GM21515 (cell line): ENCODE data around the gene MAP3K1.
"Not testable (repeated sequence)": the region's sequence is repeated elsewhere in the genome, so short reads cannot be mapped to it uniquely, and the experiment has no call there.

Experiments
- ATAC-seq: cut with Tn5 transposase; IDR thresholded peaks from one replicate; pipeline ENCODE4 v1.9.1; 2021; ENCODE audit not compliant: unreplicated experiment

Gene MAP3K1

DNA sequence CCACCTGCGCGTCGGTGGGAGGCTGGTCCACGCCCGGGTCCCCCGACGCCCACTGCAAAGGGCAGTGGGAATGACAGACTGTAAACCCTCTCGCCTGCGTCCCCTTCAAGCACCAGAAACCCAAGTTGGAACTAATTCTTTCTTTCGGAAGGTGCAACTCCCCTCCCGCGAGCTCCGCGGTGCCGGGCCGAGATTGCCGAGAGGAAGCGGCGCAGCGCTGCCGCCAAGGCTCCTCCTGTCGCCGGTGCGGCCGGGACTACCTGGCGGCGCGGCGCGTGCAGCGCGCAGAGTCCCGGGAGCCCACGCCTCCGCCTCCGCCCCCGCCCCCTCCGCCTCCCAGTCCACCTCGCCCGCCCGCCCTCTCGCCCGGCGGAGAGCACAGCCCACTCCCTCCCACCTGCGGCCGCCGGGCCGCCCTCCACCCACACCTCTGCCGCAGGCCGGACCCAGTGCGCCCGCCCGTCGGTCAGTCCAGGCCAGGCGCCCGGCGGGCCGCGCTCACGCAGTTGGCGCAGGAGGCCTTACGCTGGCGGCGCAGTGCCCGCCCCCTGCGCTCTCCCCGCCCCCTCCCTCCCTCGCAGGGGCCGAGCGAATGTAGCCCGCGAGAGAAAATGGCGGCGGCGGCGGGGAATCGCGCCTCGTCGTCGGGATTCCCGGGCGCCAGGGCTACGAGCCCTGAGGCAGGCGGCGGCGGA is at the start of gene MAP3K1:
TSS of gene MAP3K1 (plus strand) at position 587 of the 695 bp plus-strand sequence. CDS start at position 612, 25 bp downstream.
- peak; percentile 59 for ATAC-seq

DNA sequence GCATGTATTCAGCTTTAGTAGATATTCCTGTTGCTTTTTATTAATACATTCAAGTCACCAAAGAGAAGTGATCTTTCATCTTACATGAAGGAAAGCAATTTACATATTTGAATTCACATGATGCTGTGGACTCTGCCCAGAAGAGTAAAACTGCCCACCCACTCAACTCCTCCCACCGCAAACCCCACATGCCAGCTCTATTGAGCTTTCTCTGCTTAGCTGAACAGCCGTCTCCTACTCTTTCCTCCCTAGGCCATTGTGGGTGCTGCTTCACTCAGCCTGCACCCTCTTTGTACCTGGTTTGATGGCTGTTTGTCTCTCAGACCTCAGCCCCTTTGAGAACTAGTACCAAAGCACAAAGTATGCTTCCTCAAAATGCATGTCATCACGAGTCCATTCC is 48.4 kb upstream of the MAP3K1 start:
- no peak for ATAC-seq

DNA sequence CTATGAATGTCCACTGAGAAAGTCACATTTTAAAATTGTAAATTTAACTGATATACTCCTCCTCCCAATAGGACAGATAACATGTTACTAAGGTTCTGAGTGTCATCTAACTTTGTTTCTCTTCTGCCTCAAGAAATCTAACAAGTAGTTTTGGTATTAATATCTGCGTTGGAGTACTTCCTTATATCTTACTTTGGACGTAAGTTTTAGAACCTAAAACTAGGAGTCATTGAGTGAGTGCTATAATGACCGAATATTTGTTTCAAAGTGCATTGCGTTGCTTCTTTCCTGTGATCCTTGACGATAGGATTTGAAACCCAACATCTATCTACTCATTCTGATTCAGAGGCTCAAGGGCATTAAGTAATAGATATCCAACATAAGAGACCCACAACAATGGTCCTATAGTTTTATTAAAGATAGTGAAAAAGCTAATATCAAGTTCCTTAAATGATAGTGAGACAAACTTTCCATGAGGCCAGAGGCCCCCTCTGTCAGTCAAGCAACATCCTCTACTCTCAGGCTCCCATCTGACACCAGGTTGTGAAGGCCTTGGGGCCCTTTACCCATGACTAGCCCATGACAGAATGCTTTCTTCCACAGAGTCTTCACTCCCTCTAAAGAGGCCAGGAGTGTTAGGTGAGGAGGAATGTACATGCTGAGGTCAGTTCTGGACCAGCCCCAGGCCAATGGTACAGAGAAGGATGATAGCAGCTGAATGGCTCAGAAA is 45.3 kb upstream of the MAP3K1 start:
- ATAC-seq: no peak

DNA sequence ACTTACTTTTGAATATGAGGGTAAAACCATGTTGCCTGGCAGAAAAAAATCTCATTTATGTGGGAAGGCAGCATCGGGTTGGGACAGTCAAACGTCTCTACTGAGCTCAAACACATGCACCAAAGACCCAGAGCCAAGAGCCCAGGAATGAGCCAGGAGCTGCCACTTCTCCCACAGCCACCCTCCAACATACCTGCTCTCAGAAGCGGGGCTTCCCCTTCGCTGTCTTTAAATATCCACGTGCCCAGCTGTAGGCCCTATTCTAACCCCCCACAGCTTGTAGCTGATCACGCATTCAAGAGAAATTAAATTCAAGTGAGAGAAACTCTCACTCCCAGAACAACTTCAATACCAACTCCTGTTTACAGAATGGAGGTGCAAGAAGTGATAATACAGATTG is 42.6 kb upstream of the MAP3K1 start:
- ATAC-seq: no peak

DNA sequence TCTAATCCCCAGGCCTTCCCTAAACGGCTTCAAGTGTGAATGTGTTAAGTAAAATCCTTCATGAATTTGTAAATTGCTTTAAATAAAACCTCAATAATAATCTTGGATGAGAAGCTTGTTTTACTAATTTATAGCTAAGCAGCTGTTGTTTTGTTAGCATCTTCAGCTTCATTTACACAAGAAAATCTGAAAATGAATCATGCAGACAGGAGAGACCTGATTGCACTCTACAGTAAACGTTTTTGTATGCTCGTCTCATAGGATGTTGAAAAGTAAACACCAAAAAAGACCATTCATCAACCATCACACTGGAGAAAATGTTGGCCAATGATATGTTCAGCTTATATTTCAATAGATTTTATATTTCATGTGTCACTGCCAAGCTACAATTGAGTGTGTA is 40.4 kb upstream of the MAP3K1 start:
- no peak for ATAC-seq

DNA sequence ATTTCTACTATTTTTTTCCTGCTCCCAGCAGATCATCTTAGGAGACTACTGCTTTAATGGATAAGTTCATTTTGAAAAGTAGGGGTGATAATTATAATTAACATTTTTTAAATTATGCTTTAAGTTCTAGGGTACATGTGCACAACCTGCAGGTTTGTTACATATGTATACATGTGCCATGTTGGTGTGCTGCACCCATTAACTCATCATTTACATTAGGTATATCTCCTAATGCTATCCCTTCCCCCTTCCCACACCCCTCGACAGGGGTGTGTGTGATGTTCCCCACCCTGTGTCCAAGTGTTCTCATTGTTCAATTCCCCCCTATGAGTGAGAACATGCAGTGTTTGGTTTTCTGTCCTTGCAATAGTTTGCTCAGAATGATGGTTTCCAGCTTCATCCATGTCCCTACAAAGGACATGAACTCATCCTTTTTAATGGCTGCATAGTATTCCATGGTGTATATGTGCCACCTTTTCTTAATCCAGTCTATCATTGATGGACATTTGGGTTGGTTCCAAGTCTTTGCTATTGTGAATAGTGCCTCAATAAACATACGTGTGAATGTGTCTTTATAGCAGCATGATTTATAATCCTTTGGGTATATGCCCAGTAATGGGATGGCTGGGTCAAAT is 39.0 kb upstream of the MAP3K1 start:
- not testable (repeated sequence) for ATAC-seq

DNA sequence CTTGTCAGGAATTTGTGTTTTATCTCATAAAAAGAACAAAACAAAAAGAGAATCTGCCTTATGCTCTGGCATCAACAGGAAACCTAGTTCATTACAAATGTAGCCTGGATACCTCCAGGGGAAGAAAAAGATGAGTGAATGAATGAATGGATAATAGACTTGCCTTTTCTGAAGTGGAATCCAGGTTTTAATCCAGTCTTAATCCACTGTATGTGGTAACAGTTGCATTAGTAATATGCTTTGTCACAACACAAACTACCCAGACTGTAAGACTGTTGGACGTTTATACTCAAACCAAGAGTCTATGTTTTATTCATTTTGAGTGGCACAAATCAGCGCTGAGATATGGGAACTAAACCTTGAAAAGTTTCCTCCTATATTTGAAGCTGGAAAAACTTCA is 32.1 kb upstream of the MAP3K1 start:
- no peak for ATAC-seq

DNA sequence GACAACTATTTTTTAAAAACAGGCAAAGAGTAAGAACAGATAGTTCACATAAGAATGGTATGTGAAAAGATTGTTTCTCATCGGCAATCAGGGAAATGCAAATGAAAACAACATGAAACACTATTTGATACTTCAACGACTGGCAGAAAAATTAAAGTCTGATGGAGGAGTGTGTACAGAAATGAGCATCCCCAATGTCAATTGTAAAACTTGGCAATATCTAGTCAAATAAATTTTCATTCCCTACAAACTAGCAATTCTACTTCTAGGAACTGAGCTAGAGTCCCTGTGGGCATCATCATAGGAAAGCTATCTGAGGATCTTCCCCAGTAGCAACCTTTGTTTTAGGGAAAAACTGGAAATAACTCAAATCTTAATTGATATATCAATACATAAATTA is 29.0 kb upstream of the MAP3K1 start:
- no peak for ATAC-seq

DNA sequence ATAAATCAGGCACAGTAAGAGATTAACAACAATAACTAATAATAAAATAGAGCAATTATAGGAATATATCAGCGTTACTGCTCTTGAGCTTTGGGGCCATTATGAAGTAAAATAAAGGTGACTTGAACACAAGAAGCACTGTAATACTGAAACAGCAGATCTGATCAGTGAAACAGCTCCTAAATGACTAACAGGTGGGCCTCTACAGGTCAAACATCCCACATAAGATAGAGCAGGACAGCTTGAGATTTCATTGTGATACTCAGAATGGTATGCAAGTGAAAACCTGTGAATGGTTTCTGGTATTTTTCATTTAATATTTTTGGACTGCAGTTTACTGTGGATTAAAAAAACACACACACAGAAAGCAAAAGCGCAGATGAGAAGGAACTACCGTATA is 24.0 kb upstream of the MAP3K1 start:
- peak; percentile 85 for ATAC-seq

DNA sequence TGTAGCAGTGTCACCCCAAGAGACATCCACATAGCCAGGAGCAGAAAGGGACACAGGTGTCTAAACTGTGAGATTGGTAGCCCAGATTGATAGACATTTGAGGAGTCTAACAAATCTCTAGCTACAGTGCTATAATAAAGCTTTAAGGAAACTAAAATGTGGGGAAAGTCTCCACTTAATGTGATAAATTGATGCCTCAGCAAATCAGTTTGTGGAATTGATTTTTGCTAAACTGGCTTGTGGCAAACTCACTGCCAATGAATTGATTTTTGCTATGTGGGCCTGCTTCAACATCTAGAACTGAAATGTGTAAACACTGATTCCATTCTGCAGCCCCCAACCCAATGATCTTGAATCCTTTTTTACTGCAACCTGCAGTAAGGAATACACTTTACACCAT is 16.8 kb upstream of the MAP3K1 start:
- no peak for ATAC-seq

DNA sequence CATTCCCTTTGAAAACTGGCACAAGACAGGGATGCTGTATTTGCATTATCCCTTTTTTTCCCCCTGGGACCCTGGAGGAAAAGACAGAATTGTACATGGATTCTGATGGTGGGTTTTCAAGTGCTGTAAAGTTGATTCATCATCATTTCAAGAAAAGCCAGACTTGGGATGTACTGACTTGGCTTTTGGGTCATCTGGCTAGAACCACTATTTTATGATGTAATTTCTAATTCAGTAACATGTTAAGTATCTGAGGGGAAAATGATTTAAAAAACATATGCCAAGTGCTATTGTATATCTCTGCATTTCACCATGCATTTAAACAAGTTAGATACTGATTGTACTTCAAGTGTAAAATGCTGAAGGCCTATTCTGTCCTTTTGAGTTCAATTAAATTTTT is 15.2 kb upstream of the MAP3K1 start:
- ATAC-seq: no peak

DNA sequence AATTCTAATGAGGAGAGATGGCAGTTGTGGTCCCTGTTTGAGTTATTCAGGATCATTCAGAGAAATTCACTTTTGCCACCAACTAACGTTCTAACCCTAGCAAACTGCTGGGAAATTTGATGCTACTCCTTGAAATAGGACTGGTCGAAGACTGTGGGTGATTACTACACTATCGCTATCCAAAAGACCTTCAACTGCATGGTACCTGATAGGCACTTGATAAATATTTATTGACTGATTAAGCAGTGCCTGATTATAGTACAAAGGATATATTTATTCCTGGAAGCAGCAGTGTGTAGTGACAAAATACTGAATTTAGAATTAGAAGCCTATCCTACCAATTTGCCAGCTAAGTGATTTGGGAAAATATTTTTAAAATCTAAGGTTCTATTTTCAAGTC is 14.1 kb upstream of the MAP3K1 start:
- no peak for ATAC-seq

DNA sequence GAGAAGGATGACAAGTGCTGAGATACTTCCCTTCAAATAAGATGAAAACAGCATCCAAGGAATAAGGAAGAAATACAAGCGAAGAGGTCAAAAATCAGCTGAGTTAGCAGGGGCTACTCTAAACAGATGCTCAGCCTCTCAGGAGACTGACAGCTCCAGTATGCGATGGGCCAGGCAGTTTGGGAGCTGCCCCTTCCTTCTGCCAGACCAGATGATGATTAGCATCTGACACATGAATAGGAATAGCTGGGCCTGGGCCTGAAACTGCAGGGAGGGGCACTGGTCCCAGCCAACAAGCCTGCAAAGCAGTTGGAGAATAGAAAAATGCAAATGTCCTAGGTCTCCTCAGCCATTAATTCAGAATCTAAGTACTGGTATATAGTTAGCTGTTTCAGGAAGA is 13.1 kb upstream of the MAP3K1 start:
- no peak for ATAC-seq

DNA sequence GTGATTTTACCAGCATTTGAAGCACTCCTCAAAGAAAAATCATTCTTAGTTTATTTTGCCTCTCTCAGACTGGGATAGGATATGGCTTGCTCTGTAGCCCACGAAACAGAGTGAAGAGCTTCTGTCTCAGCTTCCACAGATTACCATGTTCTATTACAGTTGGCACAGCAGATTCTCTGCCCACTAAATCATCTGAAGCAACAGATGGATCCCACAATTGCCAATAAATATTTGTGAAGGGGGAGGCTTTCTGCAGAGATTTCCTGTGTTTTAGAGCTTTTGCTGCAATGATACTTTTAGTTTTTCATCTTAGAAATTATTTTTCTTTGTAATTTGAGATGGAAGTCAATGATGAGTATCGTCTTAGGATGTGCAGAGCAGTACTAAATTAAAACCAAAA is 12.3 kb upstream of the MAP3K1 start:
- no peak for ATAC-seq

DNA sequence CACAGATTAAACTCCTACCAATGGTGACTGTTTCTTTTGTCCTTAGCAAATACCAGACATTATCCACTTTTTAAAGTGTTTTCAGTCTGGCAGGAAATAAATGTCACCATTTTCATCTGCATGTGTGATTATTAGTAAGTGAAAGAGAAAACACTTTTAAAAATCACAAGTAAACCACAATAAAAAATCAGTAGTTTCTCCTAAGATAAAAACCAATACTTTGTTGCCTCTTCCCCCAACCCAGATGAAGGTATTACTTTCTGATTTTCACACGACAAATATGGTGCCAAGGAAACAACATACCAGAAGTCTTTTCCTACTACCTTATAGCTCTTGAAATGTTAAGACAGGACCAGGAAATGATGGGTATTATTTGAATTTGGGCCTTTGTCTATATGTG is 11.5 kb upstream of the MAP3K1 start:
- ATAC-seq: no peak

DNA sequence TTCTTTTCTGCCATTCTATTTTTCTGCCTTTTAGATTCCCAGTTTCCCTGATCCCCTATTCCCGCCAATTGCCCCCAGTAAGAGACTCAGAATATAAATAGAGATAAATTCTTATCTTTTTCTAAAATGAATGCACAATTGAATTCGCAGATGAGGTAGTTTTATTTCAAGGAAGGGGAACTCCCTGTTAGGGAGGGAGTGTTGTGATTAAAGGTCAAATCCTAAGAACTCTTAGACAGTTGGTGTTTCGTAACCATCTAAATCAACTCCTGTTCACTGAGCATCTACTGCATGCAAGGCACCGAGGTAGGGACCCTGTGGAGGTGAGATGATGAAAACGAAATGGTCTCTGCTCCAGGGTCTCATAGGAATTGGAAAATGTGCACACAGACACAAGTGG is 7.7 kb upstream of the MAP3K1 start:
- no peak for ATAC-seq

DNA sequence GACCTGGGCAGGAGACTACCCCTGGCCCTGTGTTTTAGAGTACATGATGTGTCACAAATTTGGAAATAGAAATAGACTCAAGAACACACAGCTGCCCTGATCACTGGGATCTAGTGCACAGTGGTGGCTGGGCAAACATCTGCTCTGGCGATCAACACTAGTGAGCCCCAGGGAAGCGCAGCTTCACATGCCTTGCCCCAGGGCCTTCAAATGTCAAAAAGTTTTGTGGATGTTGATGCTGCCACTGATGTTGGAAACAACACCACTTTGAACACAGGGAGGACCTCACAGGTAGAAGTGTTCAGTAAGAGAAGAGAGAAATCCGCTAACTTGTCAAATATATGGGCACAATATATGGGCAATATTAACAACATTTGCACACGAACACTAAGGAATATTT is 7.1 kb upstream of the MAP3K1 start:
- ATAC-seq: no peak

DNA sequence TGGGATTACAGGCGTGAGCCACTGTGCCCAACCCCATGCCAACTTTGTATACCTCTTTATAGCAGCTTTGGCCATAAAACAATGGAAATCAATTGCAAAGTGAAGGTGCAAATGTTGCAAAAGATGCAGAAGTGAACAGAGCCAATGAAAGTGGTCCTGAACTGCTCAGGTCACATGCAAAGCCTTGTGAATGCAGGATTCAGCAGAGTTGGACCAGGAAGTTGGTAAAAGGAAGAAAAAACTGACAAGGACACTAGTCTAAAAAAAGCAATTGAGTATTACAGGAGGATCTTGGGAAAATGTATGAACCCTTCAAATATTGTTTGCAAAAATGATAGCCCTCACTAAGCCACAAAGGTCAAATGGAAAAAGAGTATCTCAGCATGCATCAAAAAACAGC is 4.5 kb upstream of the MAP3K1 start:
- no peak for ATAC-seq

DNA sequence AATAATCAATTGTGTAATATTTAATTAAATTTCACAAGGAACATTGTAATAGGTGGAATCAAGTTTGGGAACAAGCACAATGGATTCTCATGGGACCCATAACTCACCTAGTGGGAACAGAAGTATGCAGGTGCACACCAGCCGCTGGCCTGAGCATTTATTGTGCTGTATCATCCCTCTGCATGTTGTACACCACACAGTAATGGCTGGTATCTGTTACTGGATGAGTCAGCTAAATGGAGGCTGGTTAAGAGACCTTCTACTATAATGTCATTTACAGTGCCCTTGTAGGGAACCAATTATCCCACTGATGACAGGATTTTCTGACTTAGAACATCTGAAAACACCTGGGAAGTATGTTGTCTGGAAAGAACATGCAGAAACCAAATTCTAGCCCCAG is 3.2 kb upstream of the MAP3K1 start:
- no peak for ATAC-seq

DNA sequence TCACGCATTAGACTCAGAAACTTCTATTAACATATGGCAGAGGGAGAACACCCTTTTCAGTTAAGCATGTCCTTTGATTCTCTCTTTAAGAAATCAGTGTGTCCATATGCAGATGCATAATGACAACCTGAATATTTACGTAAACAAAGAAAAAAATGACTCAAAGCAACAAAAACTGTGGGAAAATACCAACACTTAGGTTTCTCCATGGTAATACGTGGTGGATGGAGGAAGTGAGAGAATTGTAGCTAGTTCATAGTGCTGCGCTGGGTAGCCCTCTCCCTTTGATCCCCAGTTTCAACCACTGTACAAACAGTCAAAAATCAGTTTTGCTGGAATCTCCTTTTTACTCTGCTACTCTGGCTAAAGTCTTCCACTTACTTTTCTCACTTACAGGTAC is 2.0 kb upstream of the MAP3K1 start:
- ATAC-seq: no peak

DNA sequence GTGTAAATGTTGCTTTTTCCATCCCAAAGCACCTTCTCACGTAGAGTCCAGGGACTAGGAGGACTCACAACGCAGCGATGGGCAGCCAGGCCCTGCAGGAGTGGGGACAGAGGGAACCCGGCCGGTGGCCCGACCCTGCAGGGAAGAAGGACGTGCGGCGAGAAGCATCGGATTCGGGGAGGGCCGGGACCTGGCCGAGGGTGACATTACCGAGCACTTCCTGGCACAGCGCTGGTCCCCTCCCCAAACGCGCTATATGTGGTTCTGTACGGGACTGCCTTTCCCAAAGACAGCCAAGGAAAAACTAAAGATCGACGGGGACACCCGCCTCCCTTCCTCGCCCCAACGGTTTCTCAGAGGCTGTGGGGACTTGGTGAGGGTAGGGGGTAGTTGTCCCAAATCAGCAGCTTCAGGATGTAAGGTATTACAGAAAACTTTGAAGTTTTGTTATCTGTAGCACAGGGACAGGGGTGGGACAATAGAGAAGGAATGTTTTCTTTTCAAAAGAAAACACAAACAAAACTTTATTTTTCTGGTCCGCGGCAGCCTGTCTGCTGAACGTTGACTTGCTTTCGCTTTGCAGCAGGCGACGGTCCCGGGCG is 887 bp upstream of the MAP3K1 start:
- no peak for ATAC-seq
